Measurements from ENCODE around the gene BTBD8. TPM values are rescaled to one million over a fixed set of nuclear protein-coding genes. Genes with fewer than 3 reads are reported as not detected.

BTBD8 gene
- total RNA-seq, 1 experiment from 2014 or later, result 2.8 TPM

GRCh38 chr1:92125204-92125603 lies 45.1 kb downstream of the BTBD8 start:
- ATAC-seq (no peak), DNase-seq (ENCODE audit: low read depth, low spot score) (no peak)
- ChIA-PET RAD21 (ENCODE audit: low non-redundant PET in 1 of 2, low total read pairs in 2 of 2, uncharacterized antibody in 2 of 2, unreplicated experiment in 2 of 2) (no interaction called here), CTCF (no interaction called here), POLR2A (no interaction called here)
- no TSS peak for BruUV-seq (replicated peaks)
- H2AFZ ChIP-seq (ENCODE audit: low read depth, low read length, poor library complexity, severe bottlenecking), result no peak overlapping the region
- intact Hi-C loops (cut with micrococcal nuclease), result no loop called here
- TF ChIP-seq SP1 (IDR thresholded peaks at IDR 0.05; ENCODE audit: low read depth), result no peak
- H3K9ac ChIP-seq (ENCODE audit: low read length), result no peak overlapping the region
- no peaks in the 10 kb centered on the region for H4K20me1 ChIP-seq (ENCODE audit: insufficient read depth)
- 0 out of 2 replicates have a peak, but pooled peaks cover 2% of the 10 kb centered on the region for H3K9me2 ChIP-seq (ENCODE audit: insufficient read depth)
- H3K79me2 ChIP-seq (ENCODE audit: insufficient read depth, low read length), result no peaks in the 10 kb centered on the region
- H3K4me3 ChIP-seq (replicated peaks in 1 of 2; ENCODE audit: low read depth in 1 of 2, low read length in 2 of 2), result no peak overlapping the region
- no peak overlapping the region for H3K27ac ChIP-seq (ENCODE audit: low read depth, low read length)
- no peak overlapping the region for H3K4me2 ChIP-seq (ENCODE audit: low read length)
- H3K9me3 ChIP-seq (ENCODE audit: control insufficient read depth in 1 of 2, insufficient read depth in 1 of 2, low read depth in 1 of 2, low read length in 2 of 2), result no peaks in the 10 kb centered on the region
- no peaks in the 10 kb centered on the region for H3K27me3 ChIP-seq (ENCODE audit: insufficient read depth, low read length)
- no peaks in the 10 kb centered on the region for H3K36me3 ChIP-seq (ENCODE audit: control insufficient read depth in 1 of 2, insufficient read depth in 2 of 2, low read length in 2 of 2)
- no peaks in the 10 kb centered on the region for H3K4me1 ChIP-seq (ENCODE audit: control insufficient read depth in 1 of 2, insufficient read depth in 2 of 2, low read length in 2 of 2)

GRCh38 chr1:92126088-92126487 lies 45.9 kb downstream of the BTBD8 start:
- Histone ChIP-seq H3K9me2 (ENCODE audit: insufficient read depth) (0 out of 2 replicates have a peak, but pooled peaks cover 2% of the 10 kb centered on the region), H3K4me2 (ENCODE audit: low read length) (no peak overlapping the region), H2AFZ (ENCODE audit: low read depth, low read length, poor library complexity, severe bottlenecking) (no peak overlapping the region), H3K9me3 (ENCODE audit: control insufficient read depth in 1 of 2, insufficient read depth in 1 of 2, low read depth in 1 of 2, low read length in 2 of 2) (no peaks in the 10 kb centered on the region), H3K9ac (ENCODE audit: low read length) (no peak overlapping the region), H3K79me2 (ENCODE audit: insufficient read depth, low read length) (no peaks in the 10 kb centered on the region), H3K36me3 (ENCODE audit: control insufficient read depth in 1 of 2, insufficient read depth in 2 of 2, low read length in 2 of 2) (no peaks in the 10 kb centered on the region), H3K4me1 (ENCODE audit: control insufficient read depth in 1 of 2, insufficient read depth in 2 of 2, low read length in 2 of 2) (no peaks in the 10 kb centered on the region), H3K27ac (ENCODE audit: low read depth, low read length) (no peak overlapping the region), H4K20me1 (ENCODE audit: insufficient read depth) (no peaks in the 10 kb centered on the region), H3K4me3 (replicated peaks in 1 of 2; ENCODE audit: low read depth in 1 of 2, low read length in 2 of 2) (no peak overlapping the region), H3K27me3 (ENCODE audit: insufficient read depth, low read length) (no peaks in the 10 kb centered on the region)
- DNase-seq (ENCODE audit: low read depth, low spot score) (no peak), ATAC-seq (no peak)
- CTCF ChIA-PET, result no interaction called here
- RAD21 ChIA-PET (ENCODE audit: low non-redundant PET in 1 of 2, low total read pairs in 2 of 2, uncharacterized antibody in 2 of 2, unreplicated experiment in 2 of 2), result no interaction called here
- POLR2A ChIA-PET, result no interaction called here
- intact Hi-C loops (cut with micrococcal nuclease), result no loop called here
- TF ChIP-seq EZH2 (IDR thresholded peaks at IDR 0.05) (no peak), SIN3A (IDR thresholded peaks at IDR 0.05; ENCODE audit: low read depth) (no peak), ATF3 (IDR thresholded peaks at IDR 0.05) (no peak), TCF7L2 (IDR thresholded peaks at IDR 0.05; ENCODE audit: borderline replicate concordance, extremely low read depth, insufficient read depth, insufficient read length) (no peak), CBX3 (IDR thresholded peaks at IDR 0.05; ENCODE audit: low read depth) (no peak), EGR1 (IDR thresholded peaks at IDR 0.05; ENCODE audit: low read depth) (no peak), CTCF (IDR thresholded peaks at IDR 0.05 in 2 of 3, conservative IDR thresholded peaks at IDR 0.05 in 1 of 3; ENCODE audit: borderline replicate concordance in 1 of 3, insufficient read depth in 1 of 3, low read depth in 2 of 3, low read length in 2 of 3) (no peak), ZFX (IDR thresholded peaks at IDR 0.05) (no peak), REST (IDR thresholded peaks at IDR 0.05; ENCODE audit: low read depth) (no peak), YY1 (IDR thresholded peaks at IDR 0.05; ENCODE audit: extremely low read depth, insufficient replicate concordance, low read depth, low read length) (no peak), RAD21 (IDR thresholded peaks at IDR 0.05; ENCODE audit: low read depth) (no peak)
- no TSS peak for BruUV-seq (replicated peaks)

All from HCT116 (cell line).